Endothelial cell of coronary artery (primary cell): ENCODE results near the gene FLOT2. TPM values are rescaled to one million over a fixed set of nuclear protein-coding genes. Genes with fewer than 3 reads are reported as not detected.

Source experiments
- total RNA-seq: library from RNA; depleted of rRNA; stranded (reverse); fragments of >200 nt; gene quantifications from 2 replicates; pipeline ENCODE4 v1.2.3, GENCODE V29; 2014

The FLOT2 gene, protein sequence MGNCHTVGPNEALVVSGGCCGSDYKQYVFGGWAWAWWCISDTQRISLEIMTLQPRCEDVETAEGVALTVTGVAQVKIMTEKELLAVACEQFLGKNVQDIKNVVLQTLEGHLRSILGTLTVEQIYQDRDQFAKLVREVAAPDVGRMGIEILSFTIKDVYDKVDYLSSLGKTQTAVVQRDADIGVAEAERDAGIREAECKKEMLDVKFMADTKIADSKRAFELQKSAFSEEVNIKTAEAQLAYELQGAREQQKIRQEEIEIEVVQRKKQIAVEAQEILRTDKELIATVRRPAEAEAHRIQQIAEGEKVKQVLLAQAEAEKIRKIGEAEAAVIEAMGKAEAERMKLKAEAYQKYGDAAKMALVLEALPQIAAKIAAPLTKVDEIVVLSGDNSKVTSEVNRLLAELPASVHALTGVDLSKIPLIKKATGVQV
- total RNA-seq = 59.1 and 62.1 TPM in 2 replicates

DNA sequence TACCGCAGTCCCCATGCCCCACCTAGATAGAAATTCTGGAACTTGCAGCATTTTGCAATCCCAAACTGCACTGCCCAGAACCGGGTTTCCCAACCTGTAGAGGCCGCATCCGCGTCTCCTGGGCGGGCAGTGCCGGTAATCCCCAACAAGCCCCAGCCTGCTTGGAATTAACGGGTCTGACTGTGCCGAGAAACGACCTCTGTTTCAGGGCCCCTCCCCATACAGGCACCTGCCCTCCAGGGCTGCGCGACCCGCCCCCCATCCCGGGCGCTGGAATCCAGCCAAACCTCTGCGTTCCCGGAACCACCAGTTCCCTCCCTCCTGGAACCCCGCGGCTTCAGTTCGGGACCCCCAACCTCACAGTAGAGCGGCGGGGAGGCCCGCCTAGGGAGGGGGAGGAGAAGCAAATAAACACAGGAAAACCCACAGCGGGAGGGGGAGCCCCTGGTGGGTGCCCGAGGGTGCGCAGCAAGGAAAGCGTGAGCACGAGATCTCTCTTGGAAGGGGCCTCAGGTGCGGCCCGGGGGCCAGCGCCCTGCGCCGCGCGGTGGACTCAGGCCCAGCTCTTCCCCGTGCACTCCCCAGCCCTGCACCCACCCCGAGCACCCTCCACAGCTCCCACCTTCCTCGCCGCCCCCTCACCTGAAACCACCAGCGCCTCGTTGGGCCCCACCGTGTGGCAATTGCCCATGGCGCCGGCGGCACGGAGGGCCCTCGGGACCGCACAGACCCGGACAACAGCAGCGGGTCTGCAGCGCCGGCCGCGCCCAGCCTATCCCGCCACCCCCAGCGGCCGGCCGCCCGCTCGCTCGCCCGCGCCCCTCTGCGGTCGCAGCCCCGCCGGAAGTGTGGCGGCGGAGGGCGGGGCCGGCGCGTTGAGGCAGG is at the start of gene FLOT2:
TSS of gene FLOT2 (minus strand) at position 850 of the 885 bp plus-strand sequence. CDS start at position 691, 159 bp downstream.

DNA sequence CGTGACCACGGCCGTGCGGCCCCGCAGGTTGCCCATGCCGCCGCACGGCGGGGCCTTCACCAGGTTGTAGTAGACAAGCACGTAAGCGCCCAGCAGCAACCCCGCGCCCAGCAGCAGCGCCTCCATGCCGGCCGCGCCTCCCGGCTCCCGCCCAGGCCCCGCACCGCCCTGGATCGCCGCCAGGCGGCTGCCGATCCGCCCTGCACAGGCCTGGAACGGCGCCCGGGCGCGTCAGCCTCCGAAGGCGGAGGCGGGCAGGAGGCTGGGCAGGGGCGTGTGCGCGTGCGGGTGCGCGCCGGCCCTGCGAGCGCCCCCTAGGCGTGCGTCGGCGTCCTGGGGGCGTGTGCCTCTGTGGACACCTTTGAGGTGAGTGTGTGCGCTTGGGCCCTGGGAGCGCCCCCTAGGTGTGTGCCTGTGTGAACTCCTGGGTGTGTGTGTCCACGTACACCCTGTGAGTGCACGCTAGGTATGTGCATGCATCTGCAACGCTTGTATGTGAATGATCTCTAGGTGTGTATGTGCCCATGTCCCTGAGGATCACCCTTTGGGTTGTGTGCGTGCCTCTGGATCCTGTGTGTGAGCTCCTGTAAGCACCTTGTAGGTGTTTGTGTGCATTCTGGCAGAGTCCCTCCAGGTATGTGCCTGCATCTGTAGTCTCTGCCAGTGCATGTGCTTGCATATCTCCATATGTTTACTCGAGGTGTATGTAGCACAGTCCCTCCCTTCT is 5.4 kb upstream of the FLOT2 start, which contains the start of gene DHRS13:
TSS of gene DHRS13 (minus strand) at position 261 of the 727 bp plus-strand sequence. CDS start at position 126, 135 bp downstream.

GRCh38 chr17:28854457-28855335 is 42.8 kb downstream of the FLOT2 start, which contains the start of gene ERAL1:
Gene ERAL1, plus strand, starts transcription at chr17:28855016. Its CDS starts 19 bp downstream, at chr17:28855035.

DNA sequence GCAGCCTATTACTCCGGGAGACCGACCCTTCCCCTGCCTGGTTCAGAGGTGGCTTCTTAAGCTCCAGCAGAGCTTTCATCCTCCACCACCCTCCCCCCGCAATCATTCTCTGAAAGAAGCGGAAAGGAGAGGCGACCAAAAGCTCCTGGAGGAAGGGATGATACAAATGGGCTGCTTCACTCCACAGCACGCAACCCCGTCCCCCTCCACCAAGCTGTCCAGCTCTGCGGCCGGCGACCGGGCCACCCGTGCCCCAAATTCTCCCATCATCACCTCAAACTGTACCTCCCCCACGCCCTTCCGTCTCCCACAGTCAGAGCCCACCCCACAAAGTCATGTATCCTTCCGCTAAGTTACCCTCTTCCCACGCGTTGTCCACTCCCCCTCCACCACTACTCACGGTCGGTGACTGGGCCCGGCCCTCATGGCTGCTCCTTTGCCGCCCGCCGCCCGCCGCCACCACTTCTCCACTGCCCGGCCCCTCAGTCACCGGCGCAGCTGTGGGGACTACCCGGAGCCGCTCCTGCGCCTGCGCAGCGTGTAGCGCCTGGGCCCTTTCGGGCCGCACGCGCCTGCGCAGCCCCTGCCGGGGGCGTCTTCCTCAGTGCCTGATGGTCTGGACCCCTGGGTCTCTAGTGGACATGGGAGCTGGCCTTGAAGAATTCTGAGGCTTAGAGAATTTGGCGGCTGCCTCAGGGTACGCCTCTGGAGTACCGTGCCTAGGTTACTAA is 55.1 kb downstream of the FLOT2 start, which contains the start of gene FAM222B:
TSS of gene FAM222B (minus strand) at position 509 of the 731 bp plus-strand sequence. CDS start 76,123 bp downstream, outside the sequence.

Other genes with a start within 250 kb of the FLOT2 start
- 67.7 and 70.2 TPM in 2 replicates for gene SDF2, start 235.8 kb downstream of the FLOT2 start, total RNA-seq
- 43.0 and 53.9 TPM in 2 replicates for gene SUPT6H, start 235.5 kb downstream of the FLOT2 start, total RNA-seq
- gene PROCA1, start 185.8 kb downstream of the FLOT2 start, total RNA-seq = 0.81 and 0.94 TPM in 2 replicates
- gene RAB34, start 179.9 kb downstream of the FLOT2 start, total RNA-seq = 47.1 and 74.8 TPM in 2 replicates
- gene RPL23A, start 177.7 kb downstream of the FLOT2 start, total RNA-seq = 1,119 and 1,150 TPM in 2 replicates
- gene TLCD1, start 171.5 kb downstream of the FLOT2 start, total RNA-seq = 1.3 and 1.7 TPM in 2 replicates
- gene NEK8, start 168.9 kb downstream of the FLOT2 start, total RNA-seq = 1.1 and 2.4 TPM in 2 replicates
- gene TRAF4, start 153.7 kb downstream of the FLOT2 start, total RNA-seq = 35.3 and 40.6 TPM in 2 replicates
- gene FAM222B, start 54.9 kb downstream of the FLOT2 start, total RNA-seq = 3.2 and 6.3 TPM in 2 replicates
- 21.7 and 23.3 TPM in 2 replicates for gene ERAL1, start 42.7 kb downstream of the FLOT2 start, total RNA-seq
- 3.1 and 5.2 TPM in 2 replicates for gene DHRS13, start 5.3 kb upstream of the FLOT2 start, total RNA-seq
- 8.8 and 16.3 TPM in 2 replicates for gene PHF12, start 53.8 kb upstream of the FLOT2 start, total RNA-seq
- gene SEZ6, start 108.3 kb upstream of the FLOT2 start, total RNA-seq = not detected in 2 replicates
- gene PIPOX, start 145.4 kb upstream of the FLOT2 start, total RNA-seq = 2.0 TPM in 2 replicates